HG02884 (cell line): ENCODE measurements around the gene VIL1.

Source experiments
- ATAC-seq: cut with Tn5 transposase; IDR thresholded peaks from one replicate; pipeline ENCODE4 v1.9.1; 2021; ENCODE audit warnings: mild to moderate bottlenecking, moderate library complexity; ENCODE audit not compliant: unreplicated experiment

The VIL1 gene

GRCh38 chr2:218418717-218419458 lies at the start of gene VIL1:
Gene VIL1 (plus strand): TSS chr2:218419123. CDS start chr2:218423779, 4,656 bp downstream.
- ATAC-seq: no peak

GRCh38 chr2:218369330-218369729 lies 49.6 kb upstream of the VIL1 start:
- ATAC-seq: no peak

- ATAC-seq: no peak
Observed at GRCh38 chr2:218370410-218371063, 48.4 kb upstream of the VIL1 start.

- no peak for ATAC-seq
Observed at GRCh38 chr2:218371983-218372350, 47.0 kb upstream of the VIL1 start.

- no peak for ATAC-seq
Observed at GRCh38 chr2:218374795-218375194, 44.1 kb upstream of the VIL1 start.

DNA sequence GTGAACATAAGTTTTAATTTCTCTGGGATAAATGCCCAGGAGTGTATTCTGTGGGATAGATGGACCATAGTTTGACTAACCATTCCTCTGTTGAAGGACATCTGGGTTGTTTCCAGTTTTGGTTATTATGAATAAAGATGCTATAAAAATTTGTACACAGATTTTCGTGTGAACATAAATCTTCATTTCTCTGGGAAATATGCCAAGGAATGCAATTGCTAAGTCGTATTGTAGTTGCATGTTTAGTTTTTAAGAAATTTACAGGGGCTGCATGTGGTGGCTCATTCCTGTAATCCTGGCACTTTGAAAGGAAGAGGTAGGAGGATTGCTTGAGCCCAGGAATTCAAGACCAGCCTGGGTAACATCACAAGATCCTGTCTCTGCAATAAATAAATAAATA lies 43.7 kb upstream of the VIL1 start:
- no peak for ATAC-seq

GRCh38 chr2:218378053-218378452 lies 40.9 kb upstream of the VIL1 start:
- ATAC-seq: no peak

DNA sequence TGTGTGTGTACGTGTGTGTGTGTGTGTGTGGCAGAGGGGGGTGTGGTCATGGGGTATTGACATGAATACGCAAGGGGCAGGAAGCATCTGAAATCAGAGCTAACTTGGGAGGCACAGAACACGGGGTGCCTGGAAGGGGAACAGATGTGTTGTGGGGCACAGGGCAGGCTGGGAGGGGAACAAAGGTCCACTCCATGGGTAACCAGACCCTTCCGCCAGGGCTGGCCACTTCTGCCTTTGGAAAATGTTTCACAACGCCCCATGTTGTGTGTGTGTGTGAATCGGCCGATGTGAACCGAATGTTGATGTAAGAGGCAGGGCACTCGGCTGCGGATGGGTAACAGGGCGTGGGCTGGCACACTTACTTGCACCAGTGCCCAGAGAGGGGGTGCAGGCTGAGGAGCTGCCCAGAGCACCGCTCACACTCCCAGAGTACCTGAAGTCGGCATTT lies 37.0 kb upstream of the VIL1 start, which contains the start of gene SLC11A1:
Gene SLC11A1, plus strand, starts transcription at position 358 of the 451 bp plus-strand sequence. CDS start 96 bp downstream, outside the sequence.
- ATAC-seq: no peak

DNA sequence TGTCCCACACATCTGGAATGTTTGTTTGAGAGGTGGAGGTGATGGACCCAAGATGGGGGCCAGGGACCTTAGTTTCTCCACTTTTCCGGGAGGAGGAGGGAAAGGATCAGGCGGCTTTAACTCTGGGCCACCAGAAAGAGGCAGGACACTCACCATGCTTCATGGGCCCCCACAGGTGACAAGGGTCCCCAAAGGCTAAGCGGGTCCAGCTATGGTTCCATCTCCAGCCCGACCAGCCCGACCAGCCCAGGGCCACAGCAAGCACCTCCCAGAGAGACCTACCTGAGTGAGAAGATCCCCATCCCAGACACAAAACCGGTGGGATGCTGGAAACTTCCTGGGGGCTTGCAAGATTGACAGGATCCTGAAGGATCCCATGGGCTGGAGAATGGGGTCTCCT lies 36.1 kb upstream of the VIL1 start:
- no peak for ATAC-seq

DNA sequence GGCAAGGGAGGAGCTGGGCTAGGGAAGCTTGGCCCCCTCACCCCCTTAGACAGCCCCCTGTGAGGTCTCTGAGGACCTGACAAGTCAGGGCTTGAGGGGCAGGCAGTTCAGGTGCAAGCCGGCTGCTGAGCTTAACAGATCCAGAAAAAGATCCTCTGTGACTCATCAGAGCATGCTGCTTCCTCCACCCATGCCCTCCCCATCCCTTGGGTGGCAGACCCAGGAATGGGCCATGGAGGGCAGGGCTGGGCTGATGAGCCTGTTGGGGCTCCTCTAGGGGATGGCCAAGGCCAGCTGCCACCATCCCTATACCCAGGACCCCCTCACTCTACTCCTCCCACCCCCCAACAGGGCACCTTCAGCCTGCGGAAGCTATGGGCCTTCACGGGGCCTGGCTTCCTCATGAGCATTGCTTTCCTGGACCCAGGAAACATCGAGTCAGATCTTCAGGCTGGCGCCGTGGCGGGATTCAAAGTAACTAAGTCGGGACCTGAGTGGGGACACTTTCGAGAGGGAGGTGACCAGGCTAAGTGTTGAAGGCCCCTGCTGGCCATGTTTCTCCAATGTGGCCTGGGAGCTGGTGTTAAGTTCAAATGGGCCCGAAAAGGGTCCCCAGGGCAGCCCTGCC lies 34.9 kb upstream of the VIL1 start:
- no peak for ATAC-seq

DNA sequence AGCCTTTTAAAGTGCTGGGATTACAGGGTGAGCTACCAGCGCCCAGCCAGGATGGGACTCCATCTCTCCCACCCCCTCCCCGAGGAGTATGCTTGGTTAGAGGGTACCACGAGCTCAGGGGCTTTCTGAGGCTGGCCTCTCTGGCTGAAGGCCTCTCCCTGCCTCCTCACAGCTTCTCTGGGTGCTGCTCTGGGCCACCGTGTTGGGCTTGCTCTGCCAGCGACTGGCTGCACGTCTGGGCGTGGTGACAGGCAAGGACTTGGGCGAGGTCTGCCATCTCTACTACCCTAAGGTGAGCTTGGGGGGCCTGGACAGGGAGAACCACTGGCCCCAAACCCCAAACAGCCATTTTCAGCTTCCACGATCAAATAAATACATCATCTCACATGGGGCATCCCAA lies 33.9 kb upstream of the VIL1 start:
- ATAC-seq: no peak

DNA sequence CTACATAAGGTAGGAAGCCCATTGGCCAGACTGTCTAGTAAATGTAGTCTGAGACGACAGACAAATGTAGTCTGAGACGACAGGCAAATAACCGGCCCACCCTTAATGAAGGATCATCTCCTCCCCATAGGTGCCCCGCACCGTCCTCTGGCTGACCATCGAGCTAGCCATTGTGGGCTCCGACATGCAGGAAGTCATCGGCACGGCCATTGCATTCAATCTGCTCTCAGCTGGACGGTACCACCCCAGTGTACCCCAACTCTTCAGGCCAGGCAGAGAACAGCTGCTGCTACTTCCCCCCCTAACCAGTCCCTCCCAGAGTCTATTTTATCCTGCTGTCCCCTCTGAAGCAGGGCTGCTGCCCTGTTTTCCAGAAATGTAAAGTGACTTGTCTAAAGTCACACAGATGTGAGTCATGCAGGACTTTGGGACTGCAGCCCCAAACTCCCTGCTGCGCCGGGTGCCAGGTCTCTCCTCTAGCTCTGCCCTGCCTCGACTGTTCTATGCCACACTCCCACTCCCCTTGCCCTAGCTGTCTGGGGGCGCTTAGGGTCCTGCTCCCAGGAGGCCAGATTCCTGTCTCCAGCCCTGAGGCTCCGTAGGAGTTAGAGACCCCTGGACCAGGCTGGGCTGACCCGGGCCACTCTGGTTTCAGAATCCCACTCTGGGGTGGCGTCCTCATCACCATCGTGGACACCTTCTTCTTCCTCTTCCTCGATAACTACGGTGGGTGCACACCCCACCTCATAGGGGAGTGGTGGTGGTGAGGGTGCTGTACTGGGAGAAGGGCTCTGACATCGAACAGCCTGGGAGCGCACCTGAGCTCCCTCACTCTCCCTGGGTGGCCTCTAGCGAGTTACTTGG lies 32.2 kb upstream of the VIL1 start:
- ATAC-seq: no peak

GRCh38 chr2:218387369-218388194 lies 31.3 kb upstream of the VIL1 start:
- no peak for ATAC-seq

DNA sequence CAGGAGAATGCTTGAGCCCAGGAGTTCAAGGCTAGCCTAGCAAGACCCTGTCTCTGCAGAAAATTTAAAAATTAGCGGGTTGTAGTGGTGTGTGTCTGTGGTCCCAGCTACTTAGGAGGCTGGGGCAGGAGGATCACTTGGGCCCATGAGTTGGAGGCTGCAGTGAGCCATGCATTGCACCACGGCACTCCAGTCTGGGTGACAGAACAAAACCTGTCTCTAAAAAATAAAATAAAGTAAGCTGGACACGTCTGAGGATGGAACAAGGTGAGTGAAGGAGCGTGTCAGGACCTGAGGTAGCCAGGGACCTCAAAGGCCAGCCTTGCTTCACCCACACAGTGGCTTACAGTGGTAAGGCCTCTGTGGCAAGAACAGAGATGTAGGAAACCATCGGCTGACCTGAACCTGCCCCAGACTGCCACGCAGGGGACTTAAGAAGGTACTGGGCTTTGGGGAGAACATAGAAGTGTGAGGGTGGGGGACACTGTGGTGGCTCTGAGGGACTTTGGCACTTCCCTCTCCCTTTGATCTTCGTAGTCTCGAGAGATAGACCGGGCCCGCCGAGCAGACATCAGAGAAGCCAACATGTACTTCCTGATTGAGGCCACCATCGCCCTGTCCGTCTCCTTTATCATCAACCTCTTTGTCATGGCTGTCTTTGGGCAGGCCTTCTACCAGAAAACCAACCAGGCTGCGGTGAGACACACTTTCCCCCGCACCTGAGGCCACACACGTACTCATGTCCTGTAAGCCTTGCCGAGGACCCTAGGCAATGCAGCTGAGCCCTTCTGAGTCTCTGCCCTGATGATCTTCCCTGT lies 29.4 kb upstream of the VIL1 start:
- ATAC-seq: no peak

- no peak for ATAC-seq
Observed at GRCh38 chr2:218391202-218391601, 27.7 kb upstream of the VIL1 start.

- ATAC-seq: no peak
Observed at GRCh38 chr2:218392459-218392858, 26.5 kb upstream of the VIL1 start.

GRCh38 chr2:218392891-218393462 lies 25.9 kb upstream of the VIL1 start:
- no peak for ATAC-seq

DNA sequence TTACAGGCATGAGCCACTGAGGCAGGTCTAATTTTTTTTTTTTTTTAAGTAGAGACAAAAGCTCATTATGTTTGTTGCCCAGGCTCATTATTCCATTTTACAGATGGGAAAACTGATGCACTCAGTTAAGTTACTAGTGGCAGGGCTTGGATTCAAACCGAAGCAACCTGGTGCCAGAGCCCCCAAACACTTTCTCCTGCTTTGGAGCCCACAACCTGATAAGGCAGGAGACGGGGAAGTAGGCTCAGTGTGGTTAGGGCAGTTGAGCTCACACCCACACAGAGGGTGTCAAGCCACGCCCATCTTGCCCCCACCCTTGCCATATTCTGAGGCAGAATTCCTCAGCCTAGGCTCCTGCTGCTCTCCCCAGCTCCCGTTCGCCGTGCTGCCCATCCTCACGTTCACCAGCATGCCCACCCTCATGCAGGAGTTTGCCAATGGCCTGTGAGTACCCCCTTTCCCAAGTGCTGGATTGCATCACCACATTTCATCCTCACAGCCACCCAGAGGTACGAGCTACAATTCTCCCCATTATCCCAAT lies 25.1 kb upstream of the VIL1 start:
- no peak for ATAC-seq
